SK-N-SH (cell line): ENCODE results near the gene CDH23. TPM values are rescaled to one million over a fixed set of nuclear protein-coding genes. Genes with fewer than 3 reads are reported as not detected.

Source experiments
- CTCF ChIA-PET: fragments of 300-600, 350-600 bp; formaldehyde crosslinking; extraction: SDS; loops from one replicate; lab custom pipeline; 2021; lab: Yijun Ruan, JAX
- POLR2A ChIA-PET: fragments of 350-600 bp; sonication (Branson Sonifier 250); formaldehyde crosslinking; extraction: SDS; loops from one replicate; lab custom pipeline; 2020; ENCODE audit warnings: antibody characterized with exemption, inconsistent platforms; lab: Yijun Ruan, JAX
- DNase-seq: peaks from one replicate; pipeline ENCODE4 v3.0.0; 2012
- H2AFZ ChIP-seq: fragments of 200-600 bp; sonication (generic); 2 replicates; pipeline ENCODE4 v1.8.1; 2016; ENCODE audit warnings: antibody characterized with exemption, mild to moderate bottlenecking, low read depth
- H3F3A ChIP-seq: fragments of 200-600 bp; sonication (generic); replicated peaks from 2 replicates; pipeline ENCODE3; 2016; ENCODE audit warnings: antibody characterized with exemption, mild to moderate bottlenecking; ENCODE audit not compliant: insufficient read depth
- H3K27ac ChIP-seq, 2 experiments: fragments of 200-500 bp in 1 of 2; fragments of 200-600 bp in 1 of 2; sonication (Bioruptor generic) in 1 of 2; sonication (generic), shearing (Covaris generic) in 1 of 2; 2 replicates each; pipeline versions ENCODE4 v1.5.1 to v1.6.1; 2014 to 2016; ENCODE audit warnings: low read depth in 2 of 2, inconsistent platforms in 1 of 2, low read length in 1 of 2, mild to moderate bottlenecking in 1 of 2, mixed read lengths in 1 of 2
- H3K27me3 ChIP-seq: fragments of 200-600 bp; sonication (generic), shearing (Covaris generic); 2 replicates; pipeline ENCODE4 v1.6.1; 2016; ENCODE audit warnings: mixed run types; ENCODE audit not compliant: insufficient read depth
- H3K36me3 ChIP-seq, 2 experiments: fragments of 200-500 bp in 1 of 2; fragments of 200-600 bp in 1 of 2; sonication (Bioruptor generic) in 1 of 2; sonication (generic) in 1 of 2; replicated peaks in 1 of 2; 2 replicates each; pipeline versions ENCODE3 to v1.5.1; 2014 to 2016; ENCODE audit warnings: low read length in 1 of 2, mild to moderate bottlenecking in 1 of 2; ENCODE audit not compliant: insufficient read depth in 2 of 2, control insufficient read depth in 1 of 2
- H3K4me1 ChIP-seq, 2 experiments: fragments of 200-500 bp in 1 of 2; fragments of 200-600 bp in 1 of 2; sonication (Bioruptor generic) in 1 of 2; sonication (generic), shearing (Covaris generic) in 1 of 2; 2 replicates each; pipeline versions ENCODE4 v1.5.1 to v1.6.1; 2014 to 2016; ENCODE audit warnings: low read depth in 1 of 2, low read length in 1 of 2, mixed run types in 1 of 2; ENCODE audit not compliant: insufficient read depth in 2 of 2, control insufficient read depth in 1 of 2
- H3K4me2 ChIP-seq: fragments of 200-600 bp; sonication (generic), shearing (Covaris generic); 2 replicates; pipeline ENCODE4 v1.6.1; 2017; ENCODE audit warnings: mixed run types
- H3K4me3 ChIP-seq, 2 experiments: fragments of 200-500 bp in 1 of 2; fragments of 200-600 bp in 1 of 2; sonication (Bioruptor generic) in 1 of 2; sonication (generic), shearing (Covaris generic) in 1 of 2; 2 replicates each; pipeline versions ENCODE4 v1.5.1 to v1.8.1; 2014 to 2016; ENCODE audit warnings: low read depth in 2 of 2, inconsistent platforms in 1 of 2, low read length in 1 of 2, mild to moderate bottlenecking in 1 of 2, mixed read lengths in 1 of 2, moderate library complexity in 1 of 2
- H3K79me2 ChIP-seq: fragments of 200-600 bp; sonication (generic); 2 replicates; pipeline ENCODE4 v1.8.1; 2017; ENCODE audit warnings: mild to moderate bottlenecking; ENCODE audit not compliant: insufficient read depth
- H3K9ac ChIP-seq: fragments of 200-600 bp; sonication (generic); 2 replicates; pipeline ENCODE4 v1.6.1; 2017; ENCODE audit warnings: mixed run types
- H3K9me2 ChIP-seq: fragments of 200-600 bp; sonication (generic); 2 replicates; pipeline ENCODE4 v1.6.1; 2017; ENCODE audit warnings: mixed run types
- H3K9me3 ChIP-seq: fragments of 200-600 bp; sonication (generic); 2 replicates; pipeline ENCODE4 v1.6.1; 2017; ENCODE audit warnings: mixed run types, mild to moderate bottlenecking, moderate library complexity
- H4K20me1 ChIP-seq: fragments of 200-600 bp; sonication (generic); 2 replicates; pipeline ENCODE4 v1.6.1; 2017; ENCODE audit warnings: mild to moderate bottlenecking, mixed run types; ENCODE audit not compliant: insufficient read depth
- CHD2 ChIP-seq: fragments of 150-350 bp; IDR thresholded peaks from 2 replicates; pipeline ENCODE4 v1.6.1; 2018; ENCODE audit warnings: low read length; ENCODE audit not compliant: partially characterized antibody
- ELF1 ChIP-seq: IDR thresholded peaks from 2 replicates; pipeline ENCODE4 v1.4.0; 2012
- EP300 ChIP-seq, 2 experiments: IDR thresholded peaks; 2 replicates each; pipeline versions ENCODE4 v1.4.0 to v1.6.1; 2012; ENCODE audit warnings: borderline replicate concordance in 1 of 2, low read depth in 1 of 2, low read length in 1 of 2
- FOSL2 ChIP-seq: IDR thresholded peaks from 2 replicates; pipeline ENCODE4 v1.4.0; 2012; ENCODE audit warnings: low read depth, mild to moderate bottlenecking, moderate library complexity, borderline replicate concordance
- FOXJ3 ChIP-seq: sonication (generic); formaldehyde crosslinking; IDR thresholded peaks from 2 replicates; pipeline ENCODE4 v1.5.1; 2020; ENCODE audit warnings: mild to moderate bottlenecking, missing genetic modification reagents
- FOXM1 ChIP-seq: IDR thresholded peaks from 2 replicates; pipeline ENCODE4 v1.4.0; 2012; ENCODE audit warnings: low read depth, mild to moderate bottlenecking
- GATA2 ChIP-seq: sonication (generic); formaldehyde crosslinking; IDR thresholded peaks from 2 replicates; pipeline ENCODE4 v1.5.0; 2020; ENCODE audit warnings: mild to moderate bottlenecking, missing genetic modification reagents
- JUND ChIP-seq: IDR thresholded peaks from 2 replicates; pipeline ENCODE4 v1.4.0; 2012
- MXI1 ChIP-seq: IDR thresholded peaks from 2 replicates; pipeline ENCODE4 v1.6.1; 2012; ENCODE audit warnings: mild to moderate bottlenecking, low read depth, low read length, improper control_type of control experiment
- NFIC ChIP-seq: IDR thresholded peaks from 2 replicates; pipeline ENCODE4 v1.4.0; 2012; ENCODE audit warnings: borderline replicate concordance
- POLR2AphosphoS5 ChIP-seq: IDR thresholded peaks from 2 replicates; pipeline ENCODE4 v1.6.1; 2012; ENCODE audit warnings: low read depth, low read length
- RFX5 ChIP-seq: IDR thresholded peaks from 2 replicates; pipeline ENCODE4 v1.6.1; 2012; ENCODE audit warnings: mild to moderate bottlenecking, improper control_type of control experiment, low read length
- TCF12 ChIP-seq: IDR thresholded peaks from 2 replicates; pipeline ENCODE4 v1.4.0; 2012
- TEAD4 ChIP-seq: IDR thresholded peaks from 2 replicates; pipeline ENCODE4 v1.4.0; 2012; ENCODE audit warnings: mild to moderate bottlenecking, borderline replicate concordance; ENCODE audit not compliant: insufficient read depth
- WGBS: methylation state at CpG from one replicate; pipeline ENCODE4 v1.1.6; 2017; ENCODE audit warnings: low lambda C conversion rate; 5-methylcytosine and 5-hydroxymethylcytosine counted together
- polyA plus RNA-seq, 3 experiments: library from polyadenylated mRNA; depleted of rRNA; stranded (reverse); fragments of >200 nt; gene quantifications; 2 replicates each; pipeline ENCODE4 v1.2.3, GENCODE V29; 2012
- TF ChIP-seq, protein P1 (sequence below): fragments of 200-600 bp; sonication (generic); IDR thresholded peaks from 2 replicates; pipeline ENCODE4 v1.6.1; 2017; ENCODE audit warnings: antibody characterized with exemption, mild to moderate bottlenecking, moderate library complexity
- TF ChIP-seq, protein P2 (sequence below): IDR thresholded peaks from 2 replicates; pipeline ENCODE4 v1.4.0; 2012; ENCODE audit warnings: low read depth, borderline replicate concordance
- TF ChIP-seq, protein P3 (sequence below): fragments of 150-350 bp; IDR thresholded peaks from 2 replicates; pipeline ENCODE4 v1.6.1; 2016; ENCODE audit warnings: mild to moderate bottlenecking, low read depth, low read length
- TF ChIP-seq, protein P4 (sequence below): IDR thresholded peaks from 2 replicates; pipeline ENCODE4 v1.6.1; 2012; ENCODE audit warnings: mild to moderate bottlenecking, low read depth, low read length, moderate library complexity
- TF ChIP-seq, protein P5 (sequence below): IDR thresholded peaks from 2 replicates; pipeline ENCODE4 v1.4.0; 2012; ENCODE audit warnings: low read depth

The CDH23 gene
- polyA plus RNA-seq, 1 of the 3 experiments (the other 2 are of a cell fraction), result 0.03 TPM

- Histone ChIP-seq H4K20me1 (no peaks in the 10 kb centered on the region), H3K27ac (no peak overlapping the region), H2AFZ (no peak overlapping the region), H3K4me3 (no peak overlapping the region), H3K9me2 (no peaks in the 10 kb centered on the region), H3K27me3 (peaks cover 10% of the 10 kb centered on the region; the same call in 1 of the 2 replicates), H3K79me2 (no peaks in the 10 kb centered on the region), H3K4me2 (no peak overlapping the region), H3K36me3 (no peaks in the 10 kb centered on the region), H3K9ac (no peak overlapping the region), H3K4me1 (no peaks in the 10 kb centered on the region; a peak in 1 of 4 replicates), H3F3A (no peaks in the 10 kb centered on the region), H3K9me3 (no peaks in the 10 kb centered on the region)
- no peak for DNase-seq
- WGBS, result 56% methylated on average over 2 of the region's 2 CpGs
- POLR2A ChIA-PET, result no interaction called here
- CTCF ChIA-PET, result interaction anchor here (0.9 to 12.3 kb wide), 12 partner anchors 9 to 326 kb away, joined by 3 to 110 read pairs (median 12); partner anchors contain the start of genes CDH23 and SLC29A3
- TF ChIP-seq, protein P1, sequence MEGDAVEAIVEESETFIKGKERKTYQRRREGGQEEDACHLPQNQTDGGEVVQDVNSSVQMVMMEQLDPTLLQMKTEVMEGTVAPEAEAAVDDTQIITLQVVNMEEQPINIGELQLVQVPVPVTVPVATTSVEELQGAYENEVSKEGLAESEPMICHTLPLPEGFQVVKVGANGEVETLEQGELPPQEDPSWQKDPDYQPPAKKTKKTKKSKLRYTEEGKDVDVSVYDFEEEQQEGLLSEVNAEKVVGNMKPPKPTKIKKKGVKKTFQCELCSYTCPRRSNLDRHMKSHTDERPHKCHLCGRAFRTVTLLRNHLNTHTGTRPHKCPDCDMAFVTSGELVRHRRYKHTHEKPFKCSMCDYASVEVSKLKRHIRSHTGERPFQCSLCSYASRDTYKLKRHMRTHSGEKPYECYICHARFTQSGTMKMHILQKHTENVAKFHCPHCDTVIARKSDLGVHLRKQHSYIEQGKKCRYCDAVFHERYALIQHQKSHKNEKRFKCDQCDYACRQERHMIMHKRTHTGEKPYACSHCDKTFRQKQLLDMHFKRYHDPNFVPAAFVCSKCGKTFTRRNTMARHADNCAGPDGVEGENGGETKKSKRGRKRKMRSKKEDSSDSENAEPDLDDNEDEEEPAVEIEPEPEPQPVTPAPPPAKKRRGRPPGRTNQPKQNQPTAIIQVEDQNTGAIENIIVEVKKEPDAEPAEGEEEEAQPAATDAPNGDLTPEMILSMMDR, result no peak
- TF ChIP-seq, protein P2, sequence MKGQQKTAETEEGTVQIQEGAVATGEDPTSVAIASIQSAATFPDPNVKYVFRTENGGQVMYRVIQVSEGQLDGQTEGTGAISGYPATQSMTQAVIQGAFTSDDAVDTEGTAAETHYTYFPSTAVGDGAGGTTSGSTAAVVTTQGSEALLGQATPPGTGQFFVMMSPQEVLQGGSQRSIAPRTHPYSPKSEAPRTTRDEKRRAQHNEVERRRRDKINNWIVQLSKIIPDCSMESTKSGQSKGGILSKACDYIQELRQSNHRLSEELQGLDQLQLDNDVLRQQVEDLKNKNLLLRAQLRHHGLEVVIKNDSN, result no peak
- no peak for TF ChIP-seq RFX5
- TF ChIP-seq, protein P3, sequence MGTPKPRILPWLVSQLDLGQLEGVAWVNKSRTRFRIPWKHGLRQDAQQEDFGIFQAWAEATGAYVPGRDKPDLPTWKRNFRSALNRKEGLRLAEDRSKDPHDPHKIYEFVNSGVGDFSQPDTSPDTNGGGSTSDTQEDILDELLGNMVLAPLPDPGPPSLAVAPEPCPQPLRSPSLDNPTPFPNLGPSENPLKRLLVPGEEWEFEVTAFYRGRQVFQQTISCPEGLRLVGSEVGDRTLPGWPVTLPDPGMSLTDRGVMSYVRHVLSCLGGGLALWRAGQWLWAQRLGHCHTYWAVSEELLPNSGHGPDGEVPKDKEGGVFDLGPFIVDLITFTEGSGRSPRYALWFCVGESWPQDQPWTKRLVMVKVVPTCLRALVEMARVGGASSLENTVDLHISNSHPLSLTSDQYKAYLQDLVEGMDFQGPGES, result no peak
- TF ChIP-seq TCF12, result no peak
- TF ChIP-seq, protein P4, sequence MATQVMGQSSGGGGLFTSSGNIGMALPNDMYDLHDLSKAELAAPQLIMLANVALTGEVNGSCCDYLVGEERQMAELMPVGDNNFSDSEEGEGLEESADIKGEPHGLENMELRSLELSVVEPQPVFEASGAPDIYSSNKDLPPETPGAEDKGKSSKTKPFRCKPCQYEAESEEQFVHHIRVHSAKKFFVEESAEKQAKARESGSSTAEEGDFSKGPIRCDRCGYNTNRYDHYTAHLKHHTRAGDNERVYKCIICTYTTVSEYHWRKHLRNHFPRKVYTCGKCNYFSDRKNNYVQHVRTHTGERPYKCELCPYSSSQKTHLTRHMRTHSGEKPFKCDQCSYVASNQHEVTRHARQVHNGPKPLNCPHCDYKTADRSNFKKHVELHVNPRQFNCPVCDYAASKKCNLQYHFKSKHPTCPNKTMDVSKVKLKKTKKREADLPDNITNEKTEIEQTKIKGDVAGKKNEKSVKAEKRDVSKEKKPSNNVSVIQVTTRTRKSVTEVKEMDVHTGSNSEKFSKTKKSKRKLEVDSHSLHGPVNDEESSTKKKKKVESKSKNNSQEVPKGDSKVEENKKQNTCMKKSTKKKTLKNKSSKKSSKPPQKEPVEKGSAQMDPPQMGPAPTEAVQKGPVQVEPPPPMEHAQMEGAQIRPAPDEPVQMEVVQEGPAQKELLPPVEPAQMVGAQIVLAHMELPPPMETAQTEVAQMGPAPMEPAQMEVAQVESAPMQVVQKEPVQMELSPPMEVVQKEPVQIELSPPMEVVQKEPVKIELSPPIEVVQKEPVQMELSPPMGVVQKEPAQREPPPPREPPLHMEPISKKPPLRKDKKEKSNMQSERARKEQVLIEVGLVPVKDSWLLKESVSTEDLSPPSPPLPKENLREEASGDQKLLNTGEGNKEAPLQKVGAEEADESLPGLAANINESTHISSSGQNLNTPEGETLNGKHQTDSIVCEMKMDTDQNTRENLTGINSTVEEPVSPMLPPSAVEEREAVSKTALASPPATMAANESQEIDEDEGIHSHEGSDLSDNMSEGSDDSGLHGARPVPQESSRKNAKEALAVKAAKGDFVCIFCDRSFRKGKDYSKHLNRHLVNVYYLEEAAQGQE, result no peak
- TF ChIP-seq EP300 (IDR thresholded peaks at IDR 0.05; ENCODE audit: borderline replicate concordance in 1 of 2, low read depth in 1 of 2, low read length in 1 of 2), result no peak
- TF ChIP-seq JUND, result no peak
- no peak for TF ChIP-seq FOSL2
- no peak for TF ChIP-seq FOXJ3 (CRISPR knock-in tag)
- no peak for TF ChIP-seq CHD2
- no peak for TF ChIP-seq TEAD4
- no peak for TF ChIP-seq POLR2AphosphoS5
- TF ChIP-seq FOXM1, result no peak
- TF ChIP-seq, protein P5, sequence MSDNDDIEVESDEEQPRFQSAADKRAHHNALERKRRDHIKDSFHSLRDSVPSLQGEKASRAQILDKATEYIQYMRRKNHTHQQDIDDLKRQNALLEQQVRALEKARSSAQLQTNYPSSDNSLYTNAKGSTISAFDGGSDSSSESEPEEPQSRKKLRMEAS, result no peak
- no peak for TF ChIP-seq NFIC
- no peak for TF ChIP-seq ELF1
- TF ChIP-seq GATA2 (CRISPR knock-in tag), result no peak
- TF ChIP-seq MXI1, result no peak
These were observed 14.7 kb upstream of the CDH23 start for GRCh38 chr10:71382028-71382427.
